NCI-H2029 (cell line): ENCODE measurements around the gene LCE1A.
A peak's percentile ranks its signal among the peaks of the same experiment; 100 is the strongest.

Experiments
- DNase-seq: peaks from one replicate; lab custom pipeline; 2025; lab: John Stamatoyannopoulos, UW

LCE1A gene

GRCh38 chr1:152827173-152827572 lies at the start of gene LCE1A:
LCE1A (plus strand) TSS chr1:152827473; CDS start chr1:152827473, 0 bp downstream.
- no peak for DNase-seq

DNA sequence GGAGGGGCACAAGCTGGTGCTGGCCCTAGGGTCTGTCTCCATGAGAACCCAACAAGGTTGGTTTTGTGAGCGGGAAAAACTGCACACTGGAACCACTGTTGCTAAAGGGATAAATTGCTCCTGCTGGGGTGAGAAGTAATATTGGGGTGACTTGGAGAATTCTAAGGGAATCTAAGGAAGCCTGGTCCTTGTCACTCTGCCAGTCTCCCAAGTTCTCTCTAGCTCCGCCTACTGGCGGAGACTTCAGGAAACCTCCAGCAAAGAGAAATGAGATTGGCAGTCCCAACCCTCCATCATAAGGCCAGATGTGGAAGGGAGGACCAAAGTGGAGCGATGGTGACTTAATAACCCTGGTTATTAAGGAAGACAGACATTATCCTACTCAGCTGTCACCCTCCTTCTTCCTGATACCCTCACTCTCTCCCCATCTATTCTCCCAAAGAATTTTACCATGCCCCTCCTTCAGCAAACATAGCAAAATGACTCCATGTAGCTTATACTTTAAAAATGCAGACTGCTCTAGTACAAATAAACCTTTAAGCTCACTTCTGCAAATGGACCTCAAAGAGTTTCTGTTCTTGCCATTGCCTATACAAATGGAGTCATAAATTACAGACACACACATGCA lies 49.6 kb upstream of the LCE1A start:
- DNase-seq = no peak

DNA sequence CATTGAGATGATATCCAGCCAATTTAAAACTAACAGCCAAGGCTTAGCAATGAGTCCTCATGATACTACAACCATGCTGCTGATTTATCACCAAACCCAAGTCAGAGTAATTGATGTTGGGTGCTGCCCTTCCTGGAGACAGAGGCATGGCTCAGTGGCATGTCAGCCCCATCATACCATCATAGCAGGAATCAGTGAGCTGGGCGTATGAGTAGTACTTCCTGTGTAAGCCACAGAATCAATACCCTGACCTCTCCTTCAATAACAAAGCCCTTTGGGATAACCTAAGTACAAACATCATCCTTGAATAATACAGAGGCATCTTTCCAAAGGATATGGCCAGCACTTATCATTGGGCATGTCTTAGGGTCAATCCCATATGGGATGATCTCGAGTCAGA lies 44.2 kb upstream of the LCE1A start:
- DNase-seq = no peak

DNA sequence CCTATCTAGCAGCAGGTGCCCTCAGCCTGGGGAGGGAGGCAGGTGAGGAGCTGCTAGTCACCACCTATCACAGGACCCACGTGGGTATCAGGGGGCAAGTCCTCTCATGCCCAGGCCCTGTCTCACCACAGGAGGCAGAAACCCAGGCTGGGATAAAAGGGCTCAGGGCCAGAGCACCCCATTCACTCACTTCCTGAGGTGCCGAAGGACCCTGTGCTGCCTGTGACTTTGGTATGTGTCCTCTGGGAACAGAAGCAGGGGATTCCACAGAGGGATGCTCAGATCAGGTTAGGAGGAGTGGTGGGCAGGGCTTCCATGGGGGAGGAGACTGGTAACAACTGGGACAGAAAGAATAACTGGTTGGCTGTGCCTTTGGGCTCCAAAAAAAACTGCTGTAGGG lies 41.2 kb upstream of the LCE1A start, which contains the start of gene LCE1E:
TSS of gene LCE1E (plus strand) at position 181 of the 400 bp plus-strand sequence. CDS start 1,043 bp downstream, outside the sequence.
- DNase-seq = no peak

GRCh38 chr1:152795686-152796085 lies 31.6 kb upstream of the LCE1A start:
- no peak for DNase-seq

DNA sequence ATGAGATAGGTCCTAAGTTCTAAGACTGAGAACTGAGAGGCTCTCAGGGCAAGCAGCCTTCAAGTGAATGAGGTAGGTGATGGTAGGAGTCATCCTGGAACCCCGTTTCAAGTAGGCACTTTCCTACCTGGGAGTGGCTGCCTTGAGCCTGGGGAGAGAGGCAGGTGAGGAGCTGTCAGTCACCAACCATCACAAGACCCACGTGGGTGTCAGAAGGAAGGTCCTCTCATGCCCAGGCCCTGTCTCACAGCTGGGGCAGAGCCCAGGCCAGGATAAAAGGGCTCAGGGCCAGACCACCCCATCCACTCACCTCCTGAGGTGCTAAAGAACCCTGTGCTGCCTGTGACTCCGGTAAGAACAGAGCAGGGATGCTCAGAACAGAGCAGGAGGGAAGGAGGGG lies 30.9 kb upstream of the LCE1A start, which contains the start of gene LCE1D:
TSS of gene LCE1D (plus strand) at position 301 of the 400 bp plus-strand sequence. CDS start 1,074 bp downstream, outside the sequence.
- DNase-seq = no peak

GRCh38 chr1:152801333-152801732 lies 25.9 kb upstream of the LCE1A start:
- no peak for DNase-seq

GRCh38 chr1:152806576-152806975 lies 20.7 kb upstream of the LCE1A start, which contains the start of gene LCE1C:
LCE1C (minus strand) TSS chr1:152806651; CDS start chr1:152805478, 1,173 bp downstream.
- no peak for DNase-seq

DNA sequence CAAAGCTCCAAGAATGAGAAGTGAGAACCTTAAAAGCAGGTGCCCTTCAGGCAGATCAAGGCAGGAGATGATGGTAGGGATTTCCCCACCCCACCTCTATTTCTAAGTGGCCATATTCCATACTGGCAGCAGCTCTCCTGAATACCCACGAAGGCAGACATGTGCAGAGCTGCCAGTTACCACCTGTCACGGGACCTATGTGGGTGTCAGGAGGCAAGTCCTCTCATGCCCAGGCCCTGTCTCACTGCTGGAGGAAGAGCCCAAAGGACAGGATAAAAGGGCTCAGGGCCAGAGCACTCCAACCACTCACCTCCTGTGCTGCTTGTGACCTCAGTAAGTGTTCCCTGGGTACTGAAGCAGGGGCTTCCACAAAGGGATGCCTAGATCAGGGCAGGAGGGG lies 16.2 kb upstream of the LCE1A start:
- no peak for DNase-seq

DNA sequence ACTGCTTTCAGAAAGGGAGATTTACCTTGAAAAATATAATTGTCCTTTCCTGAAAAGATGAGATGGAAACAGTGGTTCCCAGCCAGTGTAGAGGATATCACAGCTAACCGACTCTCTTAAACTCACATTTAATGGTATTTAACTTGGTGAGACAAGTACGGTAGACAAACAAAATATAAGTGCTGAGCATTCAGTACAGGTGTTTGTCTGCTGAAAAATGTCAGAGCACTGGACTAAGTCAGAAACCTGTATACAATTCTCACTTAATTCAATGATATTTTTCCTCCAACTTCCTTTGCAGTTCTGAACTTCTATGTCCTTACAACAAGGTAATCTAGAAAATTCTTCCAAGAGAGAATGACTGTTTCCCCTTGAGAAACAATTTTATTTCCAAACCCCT lies 15.6 kb upstream of the LCE1A start, which contains the start of gene LCE1B:
TSS of gene LCE1B (plus strand) at position 301 of the 400 bp plus-strand sequence. CDS start 476 bp downstream, outside the sequence.
- DNase-seq = no peak

DNA sequence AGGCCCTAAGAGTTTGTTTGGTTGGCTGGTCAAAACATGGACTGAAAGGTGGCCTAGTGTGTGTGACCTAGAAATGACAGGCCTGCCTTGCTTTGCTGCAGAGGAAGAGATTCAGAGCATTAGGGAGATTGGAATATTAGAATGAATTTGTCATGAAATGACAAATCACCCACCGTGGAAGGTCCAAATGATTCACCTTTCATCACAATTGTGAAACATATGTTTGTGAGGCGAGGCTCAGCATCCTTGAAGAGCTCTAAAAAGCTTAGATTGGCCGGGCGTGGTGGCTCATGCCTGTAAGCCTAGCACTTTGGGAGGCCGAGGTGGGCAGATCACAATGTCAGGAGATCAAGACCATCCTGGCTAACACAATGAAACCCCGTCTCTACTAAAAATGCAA lies 10.0 kb upstream of the LCE1A start:
- no peak for DNase-seq

GRCh38 chr1:152823294-152823693 lies 4.0 kb upstream of the LCE1A start:
- DNase-seq = no peak

GRCh38 chr1:152824964-152825363 lies 2.3 kb upstream of the LCE1A start:
- no peak for DNase-seq

GRCh38 chr1:152836870-152837269 lies 9.6 kb downstream of the LCE1A start:
- no peak for DNase-seq

- DNase-seq = no peak
These were observed 15.3 kb downstream of the LCE1A start, which contains the start of gene LCE6A for GRCh38 chr1:152842556-152842955. LCE6A (plus strand) TSS chr1:152842856; CDS start chr1:152843521, 665 bp downstream.

GRCh38 chr1:152855661-152856060 lies 28.4 kb downstream of the LCE1A start:
- DNase-seq = no peak

- no peak for DNase-seq
These were observed 30.8 kb downstream of the LCE1A start for GRCh38 chr1:152858062-152858461.

- DNase-seq = no peak
These were observed 32.4 kb downstream of the LCE1A start, which contains the start of gene LCE7A for GRCh38 chr1:152859696-152860095. LCE7A (plus strand) TSS chr1:152859996; CDS start chr1:152860698, 702 bp downstream.

DNA sequence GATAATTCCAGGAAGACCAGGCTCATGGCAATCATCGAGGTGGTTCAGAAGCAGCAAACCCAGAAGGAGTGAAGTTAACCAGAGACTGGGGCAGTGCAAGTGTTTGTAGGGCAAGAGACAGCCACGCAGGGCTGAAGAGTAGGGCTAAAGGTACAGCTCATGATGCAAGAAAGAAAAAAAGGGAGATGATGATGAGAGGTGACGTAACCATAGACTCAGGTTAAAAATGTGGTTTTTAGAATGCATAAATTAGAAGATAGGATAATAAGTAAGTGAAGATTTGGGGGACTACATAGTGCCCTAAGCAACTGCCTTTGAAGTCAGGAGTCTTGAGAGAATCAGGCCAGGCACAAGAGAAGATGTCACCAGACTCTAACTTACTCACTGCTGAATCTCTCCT lies 32.9 kb downstream of the LCE1A start:
- no peak for DNase-seq

DNA sequence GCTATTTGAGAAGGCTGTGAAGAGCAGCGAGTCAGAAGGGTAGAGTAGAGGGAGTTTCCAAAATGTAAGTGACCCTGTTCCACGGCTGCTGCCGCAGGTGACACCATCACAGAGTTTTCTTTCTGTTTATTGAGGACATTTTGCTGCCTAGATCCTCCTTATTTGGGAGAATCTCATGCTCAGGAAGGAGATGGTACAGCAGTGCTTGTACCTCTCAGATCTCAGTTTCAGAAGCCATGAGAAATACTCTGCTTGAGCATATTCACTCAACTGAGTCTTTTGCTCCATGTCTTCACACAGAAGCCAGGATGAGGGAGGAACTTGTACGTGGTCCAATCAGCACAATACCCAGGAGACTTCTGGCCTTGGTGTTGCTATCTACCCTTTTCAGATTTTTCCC lies 34.1 kb downstream of the LCE1A start:
- no peak for DNase-seq

DNA sequence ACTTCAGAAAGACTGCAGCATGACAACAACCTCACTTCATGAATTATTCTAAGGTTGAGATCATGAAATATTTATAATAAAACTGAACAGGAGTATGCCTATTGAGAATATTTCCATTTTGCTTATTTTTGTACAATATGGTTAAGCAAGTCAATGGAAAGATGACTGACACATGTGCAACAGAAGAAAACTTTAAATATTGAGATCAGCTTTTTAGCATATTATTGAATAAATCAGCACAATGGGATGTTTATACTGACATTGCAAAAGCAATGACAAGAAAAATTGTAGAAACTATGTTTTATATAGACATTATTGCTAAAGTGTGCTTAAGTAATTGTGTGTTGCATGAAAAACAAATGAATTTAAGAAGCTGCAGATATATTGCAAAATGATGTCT lies 37.2 kb downstream of the LCE1A start:
- DNase-seq = no peak

DNA sequence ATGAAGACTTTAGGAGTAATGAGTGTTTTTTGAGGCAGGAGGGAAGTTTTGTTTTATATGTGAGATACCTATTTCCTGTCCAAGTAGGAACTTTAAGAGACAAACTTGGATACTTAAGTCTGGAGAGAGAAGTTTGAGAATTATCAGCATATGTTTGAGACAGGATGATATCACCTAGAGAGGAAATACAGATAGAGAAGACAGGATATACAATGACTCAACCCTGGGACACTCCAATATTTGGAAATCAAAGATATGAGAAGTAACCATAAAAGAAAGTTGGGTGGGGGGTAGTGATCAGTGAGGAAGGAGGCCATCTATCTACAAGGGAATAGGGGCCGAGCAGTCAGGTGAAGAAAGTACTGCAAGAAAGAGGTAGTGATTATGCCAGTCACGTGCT lies 39.0 kb downstream of the LCE1A start:
- DNase-seq = no peak

DNA sequence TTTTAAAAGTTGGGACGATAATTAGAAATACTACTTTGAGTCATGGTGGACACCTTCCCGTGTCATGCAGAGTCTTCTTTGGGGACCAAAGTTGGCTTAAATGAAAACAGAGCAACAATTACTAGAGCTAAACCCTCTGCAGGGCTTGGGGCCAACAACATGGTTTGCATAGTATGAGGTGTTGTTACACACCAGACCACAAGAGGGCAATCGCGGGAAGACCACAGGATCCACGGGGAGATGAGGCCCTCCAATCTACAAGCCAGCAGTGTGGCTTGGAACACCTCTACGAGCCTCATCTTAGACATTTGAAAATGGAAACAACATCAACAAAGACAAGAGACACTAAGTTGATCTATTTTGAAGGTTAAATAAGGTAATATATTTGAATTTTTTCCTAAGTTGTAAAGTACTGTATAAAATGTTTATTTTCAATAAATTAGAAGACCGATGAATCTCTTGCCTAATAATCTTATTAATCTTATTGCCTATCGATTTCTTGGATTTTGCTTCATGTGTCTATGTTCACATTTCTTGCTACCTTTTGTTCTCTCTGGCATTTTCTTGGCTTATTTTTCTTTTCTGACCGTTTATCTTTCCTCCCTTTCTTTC lies 42.6 kb downstream of the LCE1A start:
- peak; percentile 57 for DNase-seq
